Posterior vena cava (tissue), 2 donors: ENCODE data around the gene CTIF. TPM values are rescaled to one million over a fixed set of nuclear protein-coding genes. Genes with fewer than 3 reads are reported as not detected.
A peak's percentile ranks its signal among the peaks of the same experiment; 100 is the strongest.

ENCODE experiments used
- DNase-seq: peaks from one replicate; pipeline ENCODE4 v3.0.0-alpha.2; 2020; ENCODE audit warnings: low spot score
- intact Hi-C, 2 donors: fragments of 100-400 bp; cut with DNase I; formaldehyde crosslinking; loops; one replicate each; pipeline versions ENCODE4 v1.14.1 to v1.14.2; 2022 to 2023
- total RNA-seq, 2 donors: library from RNA; stranded (reverse); fragmentation: NEBNext Ultra II Directional; extraction: Animal tissue kit (Norgen Biotek cat#: 25700); gene quantifications; one replicate each; pipeline ENCODE4 v1.2.1, GENCODE V29; 2021
- donor health status: DM: yes; HTN: yes; CAD: no.
- donor health status: DM: yes; HTN: yes; CAD: no.

Gene CTIF
- total RNA-seq, 2 donors from 2014 or later: 87.8 to 116 TPM

GRCh38 chr18:48530399-48531081 is 8.3 kb upstream of the CTIF start:
- intact Hi-C loops: no loop called here
- DNase-seq: no peak

GRCh38 chr18:48531082-48531403 is 7.8 kb upstream of the CTIF start:
- intact Hi-C loops: no loop called here
- DNase-seq: no peak

GRCh38 chr18:48531908-48532307 is 6.9 kb upstream of the CTIF start:
- intact Hi-C loops: no loop called here
- no peak for DNase-seq

- DNase-seq: no peak
- intact Hi-C loops: no loop called here
Observed at GRCh38 chr18:48533340-48534070, 5.3 kb upstream of the CTIF start.

GRCh38 chr18:48534364-48534763 is 4.5 kb upstream of the CTIF start:
- intact Hi-C loops: no loop called here
- DNase-seq: no peak

GRCh38 chr18:48535956-48536355 is 2.9 kb upstream of the CTIF start:
- intact Hi-C loops: no loop called here
- DNase-seq: no peak

- DNase-seq: no peak
- intact Hi-C loops: no loop called here
Observed at GRCh38 chr18:48536516-48536915, 2.3 kb upstream of the CTIF start.

- DNase-seq: peak; percentile 83
- intact Hi-C loops: loop anchor here (10.0 kb wide), 2 partner anchors 85 to 125 kb away; no protein-coding TSS in a partner anchor
Observed at GRCh38 chr18:48539406-48540250, 797 bp downstream of the CTIF start.

GRCh38 chr18:48540251-48541025 is 1.6 kb downstream of the CTIF start:
- DNase-seq: peak; percentile 91
- intact Hi-C loops: loop anchor here (10.0 kb wide), 2 partner anchors 84 to 124 kb away; no protein-coding TSS in a partner anchor

- DNase-seq: peak; percentile 95
- intact Hi-C loops: loop anchor here (10.0 kb wide), 2 partner anchors 84 to 124 kb away; no protein-coding TSS in a partner anchor
Observed at GRCh38 chr18:48541026-48541746, 2.4 kb downstream of the CTIF start.

GRCh38 chr18:48541747-48542400 is 3.0 kb downstream of the CTIF start:
- intact Hi-C loops: loop anchor here (10.0 kb wide), 2 partner anchors 83 to 123 kb away; no protein-coding TSS in a partner anchor
- no peak for DNase-seq

GRCh38 chr18:48542513-48543181 is 3.8 kb downstream of the CTIF start:
- intact Hi-C loops: loop anchor here (10.0 kb wide), 2 partner anchors 82 to 122 kb away; no protein-coding TSS in a partner anchor
- DNase-seq: no peak

- no peak for DNase-seq
- intact Hi-C loops: loop anchor here (10.0 kb wide), 2 partner anchors 82 to 122 kb away; no protein-coding TSS in a partner anchor
Observed at GRCh38 chr18:48543228-48543627, 4.4 kb downstream of the CTIF start.

GRCh38 chr18:48544116-48544515 is 5.3 kb downstream of the CTIF start:
- intact Hi-C loops: loop anchor here (10.0 kb wide), 2 partner anchors 81 to 121 kb away; no protein-coding TSS in a partner anchor
- no peak for DNase-seq

GRCh38 chr18:48544661-48545415 is 6.0 kb downstream of the CTIF start:
- DNase-seq: no peak
- intact Hi-C loops: loop anchor here (5.0 to 10.0 kb wide), 3 partner anchors 47 to 120 kb away; no protein-coding TSS in a partner anchor

GRCh38 chr18:48545757-48546321 is 7.0 kb downstream of the CTIF start:
- intact Hi-C loops: loop anchor here (5.0 to 10.0 kb wide), 3 partner anchors 46 to 119 kb away; no protein-coding TSS in a partner anchor
- peak; percentile 91 for DNase-seq
